Glutamatergic neuron (in vitro differentiated cells): ENCODE measurements around the gene MARS1. TPM values are rescaled to one million over a fixed set of nuclear protein-coding genes. Genes with fewer than 3 reads are reported as not detected.

Experiments used
- DNase-seq: peaks from one replicate; pipeline ENCODE4 v3.0.0; 2022
- H3K27ac Mint-ChIP-seq: one replicate; pipeline ENCODE4 v1.8.0; 2020; ENCODE audit warnings: mild to moderate bottlenecking, mixed read lengths, inconsistent platforms; ENCODE audit not compliant: unreplicated experiment
- H3K27me3 Mint-ChIP-seq: one replicate; pipeline ENCODE4 v1.8.0; 2020; ENCODE audit warnings: mild to moderate bottlenecking, moderate library complexity, mixed read lengths, inconsistent platforms; ENCODE audit not compliant: unreplicated experiment
- H3K36me3 Mint-ChIP-seq: one replicate; pipeline ENCODE4 v1.8.0; 2020; ENCODE audit warnings: mild to moderate bottlenecking, mixed read lengths, inconsistent platforms; ENCODE audit not compliant: unreplicated experiment
- H3K4me1 Mint-ChIP-seq: one replicate; pipeline ENCODE4 v1.8.0; 2020; ENCODE audit warnings: mild to moderate bottlenecking, low read depth, mixed read lengths, inconsistent platforms; ENCODE audit not compliant: unreplicated experiment
- H3K4me3 Mint-ChIP-seq: one replicate; pipeline ENCODE4 v1.8.0; 2020; ENCODE audit warnings: mild to moderate bottlenecking, mixed read lengths, inconsistent platforms; ENCODE audit not compliant: unreplicated experiment
- H3K9me3 Mint-ChIP-seq: one replicate; pipeline ENCODE4 v1.8.0; 2020; ENCODE audit warnings: mild to moderate bottlenecking, moderate library complexity, mixed read lengths, inconsistent platforms; ENCODE audit not compliant: unreplicated experiment
- total RNA-seq: library from RNA; stranded (reverse); fragmentation: NEBNext Ultra II Directional; extraction: Animal tissue kit (Norgen Biotek cat#: 25700); gene quantifications from one replicate; pipeline ENCODE4 v1.2.1, GENCODE V29; 2021; ENCODE audit not compliant: unreplicated experiment
- TF ChIP-seq, protein P1 (sequence below): fragments of 200-600 bp; sonication (generic); IDR thresholded peaks from one replicate; pipeline ENCODE4 v1.5.0; 2021; ENCODE audit not compliant: partially characterized antibody, unreplicated experiment

Gene MARS1
- total RNA-seq, 1 donor from 2014 or later: 870 TPM

DNA sequence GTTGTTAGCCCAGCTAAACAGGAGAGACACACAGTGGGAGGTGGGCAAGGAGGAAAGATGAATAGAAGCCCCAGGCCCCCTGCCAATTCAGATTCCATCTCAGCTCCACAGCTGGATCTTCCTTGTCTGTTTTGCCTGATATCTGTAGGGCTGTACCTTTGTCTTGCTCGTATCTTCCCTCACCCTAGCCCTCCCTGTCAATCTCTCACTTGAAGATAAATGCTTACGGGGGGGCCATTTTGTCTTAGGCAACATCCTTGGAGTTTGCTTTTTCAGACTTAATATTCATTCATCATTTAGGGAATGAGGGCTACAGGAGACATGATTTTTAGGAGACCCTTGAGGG lies 64.4 kb downstream of the MARS1 start:
- Mint-ChIP-seq H3K4me3 (peak overlapping the region; percentile 97), H3K9me3 (peaks cover 15% of the 10 kb centered on the region), H3K27me3 (peaks cover 24% of the 10 kb centered on the region), H3K4me1 (peaks cover 41% of the 10 kb centered on the region), H3K27ac (peak overlapping the region; percentile 74), H3K36me3 (no peaks in the 10 kb centered on the region)
- no peak for DNase-seq
- TF ChIP-seq, protein P1, sequence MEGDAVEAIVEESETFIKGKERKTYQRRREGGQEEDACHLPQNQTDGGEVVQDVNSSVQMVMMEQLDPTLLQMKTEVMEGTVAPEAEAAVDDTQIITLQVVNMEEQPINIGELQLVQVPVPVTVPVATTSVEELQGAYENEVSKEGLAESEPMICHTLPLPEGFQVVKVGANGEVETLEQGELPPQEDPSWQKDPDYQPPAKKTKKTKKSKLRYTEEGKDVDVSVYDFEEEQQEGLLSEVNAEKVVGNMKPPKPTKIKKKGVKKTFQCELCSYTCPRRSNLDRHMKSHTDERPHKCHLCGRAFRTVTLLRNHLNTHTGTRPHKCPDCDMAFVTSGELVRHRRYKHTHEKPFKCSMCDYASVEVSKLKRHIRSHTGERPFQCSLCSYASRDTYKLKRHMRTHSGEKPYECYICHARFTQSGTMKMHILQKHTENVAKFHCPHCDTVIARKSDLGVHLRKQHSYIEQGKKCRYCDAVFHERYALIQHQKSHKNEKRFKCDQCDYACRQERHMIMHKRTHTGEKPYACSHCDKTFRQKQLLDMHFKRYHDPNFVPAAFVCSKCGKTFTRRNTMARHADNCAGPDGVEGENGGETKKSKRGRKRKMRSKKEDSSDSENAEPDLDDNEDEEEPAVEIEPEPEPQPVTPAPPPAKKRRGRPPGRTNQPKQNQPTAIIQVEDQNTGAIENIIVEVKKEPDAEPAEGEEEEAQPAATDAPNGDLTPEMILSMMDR: no peak

DNA sequence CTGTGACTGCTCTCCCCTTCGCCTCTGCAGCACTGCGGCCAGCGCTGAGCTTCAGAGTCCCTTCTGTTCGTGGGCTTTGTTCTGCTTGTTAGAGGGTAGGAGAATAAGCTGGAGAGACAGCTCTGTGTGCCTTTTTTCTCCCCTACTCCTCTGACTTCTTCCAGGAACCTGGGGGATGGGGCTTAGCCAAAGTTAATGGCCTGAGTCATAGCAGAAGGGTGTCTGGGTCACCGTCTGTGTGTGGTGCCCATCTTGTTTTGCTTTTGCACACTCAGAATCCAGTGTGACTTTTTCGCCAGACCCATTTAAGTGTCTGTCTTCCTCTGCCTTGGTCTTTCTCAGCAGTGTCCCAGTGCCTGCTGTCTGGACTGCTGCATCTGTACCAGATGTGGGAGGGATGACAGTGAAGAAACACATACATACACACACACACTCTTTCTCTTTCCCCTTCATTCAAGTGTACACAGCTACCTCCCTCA lies 65.0 kb downstream of the MARS1 start:
- Mint-ChIP-seq H3K4me3 (peak overlapping the region; percentile 97), H3K4me1 (peaks cover 38% of the 10 kb centered on the region)

DNA sequence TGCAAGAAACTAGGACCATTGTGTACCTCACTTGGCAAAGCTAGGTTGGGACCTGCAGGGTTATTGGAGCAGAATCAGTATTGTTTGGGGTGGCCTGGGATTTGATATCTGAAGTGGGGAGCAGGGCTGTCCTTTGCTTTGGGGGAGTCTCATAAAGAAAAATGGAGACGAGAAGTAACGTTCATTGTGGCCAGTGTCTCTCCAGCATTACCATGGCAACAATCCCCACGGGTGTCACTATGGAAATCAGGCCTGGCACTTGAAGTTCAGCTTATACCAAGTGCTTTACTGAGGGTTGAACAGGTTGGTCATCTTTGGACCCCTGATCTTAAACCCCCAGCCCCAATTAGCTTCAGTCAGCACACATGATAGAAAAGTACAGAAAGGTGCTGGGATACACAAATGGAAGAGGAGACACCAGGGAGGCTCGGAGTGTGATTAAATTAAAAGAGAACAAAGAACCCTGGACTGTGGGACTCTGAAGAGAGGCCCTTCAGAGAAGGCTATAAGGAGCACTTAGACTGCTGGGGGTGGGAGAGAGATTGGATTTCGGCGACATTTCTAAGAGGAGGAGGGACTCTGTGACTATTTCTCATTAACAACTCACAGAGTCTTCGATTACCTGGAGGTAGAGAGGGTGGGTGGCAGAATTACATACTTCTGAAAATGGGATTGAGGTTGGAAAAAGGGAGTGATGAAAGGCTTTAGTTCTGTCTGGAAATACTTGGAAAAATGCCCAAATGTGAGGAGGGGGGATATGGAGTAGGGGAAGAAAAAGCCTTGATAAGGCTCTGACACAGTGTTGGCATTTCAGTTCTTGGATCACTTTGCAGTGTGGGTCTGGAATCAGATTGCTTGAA lies 65.7 kb downstream of the MARS1 start:
- TF ChIP-seq, protein P1: no peak
- peak overlapping the region; percentile 74 for H3K27ac Mint-ChIP-seq
- H3K27me3 Mint-ChIP-seq: peaks cover 24% of the 10 kb centered on the region
- H3K4me3 Mint-ChIP-seq: peak overlapping the region; percentile 97
- DNase-seq: peak; percentile 84
- H3K36me3 Mint-ChIP-seq: no peaks in the 10 kb centered on the region
- peaks cover 12% of the 10 kb centered on the region for H3K9me3 Mint-ChIP-seq
- H3K4me1 Mint-ChIP-seq: peaks cover 38% of the 10 kb centered on the region

More for the DNA sequence above, 65.0 kb downstream of the MARS1 start:
- H3K9me3 Mint-ChIP-seq: peaks cover 12% of the 10 kb centered on the region
- H3K27ac Mint-ChIP-seq: peak overlapping the region; percentile 74
- H3K27me3 Mint-ChIP-seq: peaks cover 24% of the 10 kb centered on the region
- no peak for DNase-seq
- TF ChIP-seq, protein P1: no peak
- no peaks in the 10 kb centered on the region for H3K36me3 Mint-ChIP-seq

DNA sequence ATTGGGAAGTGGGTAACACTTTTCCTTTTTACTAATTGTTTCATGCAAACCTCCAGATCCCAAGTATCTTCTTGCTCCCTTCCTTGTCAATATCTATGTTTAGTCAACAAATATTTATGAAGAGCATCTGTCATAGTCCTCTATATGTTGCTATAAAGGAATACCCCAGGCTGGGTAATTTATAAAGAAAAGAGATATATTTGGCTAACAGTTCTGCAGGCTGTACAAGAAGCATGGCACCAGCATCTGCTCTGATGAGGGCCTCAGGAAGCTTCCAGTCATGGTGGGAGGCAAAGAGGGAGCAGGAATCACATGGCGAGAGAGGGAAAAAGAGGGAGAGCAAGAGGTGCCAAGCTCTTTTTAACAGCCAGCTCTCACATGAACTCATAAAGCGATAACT lies 66.6 kb downstream of the MARS1 start:
- Mint-ChIP-seq H3K27ac (no peak overlapping the region), H3K4me3 (peak overlapping the region; percentile 97), H3K4me1 (peaks cover 34% of the 10 kb centered on the region), H3K9me3 (peaks cover 12% of the 10 kb centered on the region), H3K36me3 (no peaks in the 10 kb centered on the region), H3K27me3 (peaks cover 20% of the 10 kb centered on the region)
- TF ChIP-seq, protein P1: no peak
- no peak for DNase-seq

DNA sequence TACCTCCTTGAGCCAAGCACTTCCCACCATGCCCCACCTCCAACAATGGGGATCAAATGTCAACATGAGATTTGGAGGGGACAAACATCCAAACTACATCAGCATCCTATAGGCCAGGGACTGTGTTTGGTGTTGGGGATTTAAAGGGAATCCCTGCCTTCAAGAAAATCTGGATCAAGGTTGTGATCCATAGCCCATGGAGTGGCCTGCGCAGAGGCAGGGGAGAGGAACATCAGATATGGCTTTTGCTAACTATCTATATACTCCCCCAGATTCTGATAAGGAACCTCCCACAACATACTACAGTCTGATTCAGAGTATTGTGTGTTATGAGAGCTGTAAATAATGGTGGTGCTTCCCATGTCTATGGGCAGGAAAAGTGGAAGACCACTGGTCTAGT lies 67.0 kb downstream of the MARS1 start:
- peaks cover 34% of the 10 kb centered on the region for H3K4me1 Mint-ChIP-seq
- H3K9me3 Mint-ChIP-seq: peaks cover 12% of the 10 kb centered on the region
- H3K27me3 Mint-ChIP-seq: peaks cover 19% of the 10 kb centered on the region
- peak overlapping the region; percentile 97 for H3K4me3 Mint-ChIP-seq
- no peaks in the 10 kb centered on the region for H3K36me3 Mint-ChIP-seq
- no peak for DNase-seq
- peak overlapping the region; percentile 17 for H3K27ac Mint-ChIP-seq
- TF ChIP-seq, protein P1: no peak
